Pancreas (tissue), 10 donors: Measurements from ENCODE around the gene SH3TC1. TPM values are rescaled to one million over a fixed set of nuclear protein-coding genes. Genes with fewer than 3 reads are reported as not detected.
A peak's percentile ranks its signal among the peaks of the same experiment; 100 is the strongest.

ENCODE experiments used
- ATAC-seq, 4 donors: fragments of 200-7000 bp; cut with Tn5 transposase; one replicate each; pipeline versions ENCODE4 v1.8.0 to v1.9.1; 2020; ENCODE audit warnings: mild to moderate bottlenecking in 4 of 4, moderate library complexity in 4 of 4
- DNase-seq, 6 donors: peaks; one replicate each; pipeline ENCODE4 v3.0.0-alpha.2; 2020
- FAIRE-seq: peaks from 2 replicates; lab custom pipeline; 2012; peaks lifted over from hg19 to GRCh38; lab: Jason Lieb, UNC
- H3K27ac ChIP-seq, 4 donors: fragments of 200-600 bp; sonication (generic); 1 replicate in 3 of 4; 2 replicates in 1 of 4; pipeline versions ENCODE4 v1.5.0 to v1.8.0; 2020
- H3K27me3 ChIP-seq, 4 donors: fragments of 200-600 bp; one replicate each; pipeline ENCODE4 v1.8.0; 2021
- H3K36me3 ChIP-seq, 3 donors: fragments of 200-600 bp; sonication (generic) in 1 of 3; one replicate each; pipeline versions ENCODE4 v1.5.0 to v1.8.0; 2020 to 2021
- H3K4me1 ChIP-seq, 3 donors: fragments of 200-600 bp; one replicate each; pipeline ENCODE4 v1.8.0; 2021
- H3K4me3 ChIP-seq, 4 donors: fragments of 200-600 bp; sonication (generic) in 2 of 4; one replicate each; pipeline versions ENCODE4 v1.5.0 to v1.8.0; 2020 to 2021
- H3K9me3 ChIP-seq, 4 donors: fragments of 200-600 bp; one replicate each; pipeline ENCODE4 v1.8.0; 2021
- CTCF ChIP-seq, 4 donors: fragments of 200-600 bp; sonication (generic) in 3 of 4; IDR thresholded peaks; one replicate each; pipeline versions ENCODE4 v1.5.0 to v1.8.0; 2021; ENCODE audit warnings: antibody characterized with exemption in 4 of 4
- WGBS, 2 donors: extraction: QIAGEN DNeasy Blood & Tissue Kit; methylation state at CpG; one replicate each; pipeline ENCODE4 v1.1.7; 2013; 5-methylcytosine and 5-hydroxymethylcytosine counted together
- intact Hi-C, 3 donors: fragments of 100-400 bp; cut with DNase I; formaldehyde crosslinking; loops; one replicate each; pipeline versions ENCODE4 v1.11.1 to v1.14.2; 2022
- polyA plus RNA-seq, 2 donors: library from polyadenylated mRNA; stranded (reverse); fragments of 200-250 nt; gene quantifications; one replicate each; pipeline ENCODE4 v1.2.3, GENCODE V29; 2013
- total RNA-seq, 6 donors: library from RNA; stranded (reverse); fragmentation: NEBNext Ultra II Directional in 4 of 6; extraction: Animal tissue kit (Norgen Biotek cat#: 25700) in 4 of 6; gene quantifications; one replicate each; pipeline versions ENCODE4 v1.2.1 to v1.2.4, GENCODE V29; 2021 to 2023
- donor health status: healthy with polysubstance abuse.
- donor health status: DM: no; HTN: no; CAD: no; lungs with moderate emphysema.
- donor health status: DM: no; HTN: no; CAD: no.
- donor health status: control.
- donor health status: control.
- donor health status: Bipolar disorder and iron deficiency.
- donor health status: DM: yes; HTN: yes; CAD: no.
- donor health status: DM: no; HTN: no; CAD: no.
- donor health status: DM: no; HTN: no; CAD: no.
- donor health status: DM: yes; HTN: yes; CAD: no.

SH3TC1 gene
- total RNA-seq (10 to 100 TPM; 12.5 to 28.0 (median 18.1) TPM), polyA plus RNA-seq (10 to 100 TPM; 23.4 to 23.6 TPM)

DNA sequence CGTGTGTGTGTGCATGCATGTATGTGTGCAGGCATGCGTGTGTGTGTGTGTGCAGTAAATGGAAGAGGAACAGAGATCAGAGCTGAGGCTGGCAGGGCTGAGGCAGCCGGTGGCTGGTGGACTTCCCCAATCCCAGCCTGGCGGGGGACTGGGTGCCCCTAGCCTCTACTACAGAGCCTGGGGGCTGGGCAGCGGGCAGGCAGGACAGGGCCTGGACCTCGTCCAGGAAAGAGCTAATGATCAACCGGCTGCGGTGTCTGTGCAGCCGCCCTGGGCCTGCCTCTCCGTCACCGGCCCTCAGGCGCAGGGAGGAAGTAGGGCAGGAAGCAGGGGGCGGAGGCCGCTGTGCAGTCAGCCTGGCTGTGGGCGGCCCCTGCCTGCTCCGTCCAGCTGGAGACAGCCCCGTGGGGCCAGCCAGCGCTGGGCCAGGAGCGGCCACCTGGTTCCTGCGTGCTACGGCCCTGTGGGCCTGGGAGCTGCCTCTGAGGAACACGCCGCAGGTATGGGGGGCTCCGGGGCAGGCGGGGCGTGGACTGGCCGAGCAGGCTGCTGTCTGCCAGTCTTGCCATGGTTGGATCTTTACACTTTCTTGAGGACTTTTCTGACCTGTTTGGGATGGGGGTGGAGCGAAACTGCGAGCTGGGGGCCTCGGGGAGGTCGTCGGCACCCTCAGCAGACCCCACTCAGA, at the start of gene SH3TC1:
SH3TC1 (plus strand) TSS at position 385 of the 688 bp plus-strand sequence. CDS start 5,905 bp downstream, outside the sequence.
- H3K9me3 ChIP-seq = no peaks in the 10 kb centered on the region
- peak within 1 kb of the TSS; percentile 88 to 93 (median 89) for H3K27ac ChIP-seq
- H3K4me1 ChIP-seq = peaks cover 17 to 37% (median 23%) of the 10 kb centered on the region in 3 donors
- peak; percentile 93 to 98 (median 94) for DNase-seq
- no peaks in the 10 kb centered on the region for H3K27me3 ChIP-seq
- peak; percentile 89 to 94 (median 92) for ATAC-seq
- H3K36me3 ChIP-seq = no peaks in the 10 kb centered on the region
- no peak for TF ChIP-seq CTCF (IDR thresholded peaks at IDR 0.05)
- intact Hi-C loops = no loop called here
- H3K4me3 ChIP-seq = peak within 1 kb of the TSS; percentile 22 to 64 (median 48)
- FAIRE-seq = peak; percentile 49
- WGBS, 2 donors = 3 to 4% methylated on average over 32 of the region's 32 CpGs

DNA sequence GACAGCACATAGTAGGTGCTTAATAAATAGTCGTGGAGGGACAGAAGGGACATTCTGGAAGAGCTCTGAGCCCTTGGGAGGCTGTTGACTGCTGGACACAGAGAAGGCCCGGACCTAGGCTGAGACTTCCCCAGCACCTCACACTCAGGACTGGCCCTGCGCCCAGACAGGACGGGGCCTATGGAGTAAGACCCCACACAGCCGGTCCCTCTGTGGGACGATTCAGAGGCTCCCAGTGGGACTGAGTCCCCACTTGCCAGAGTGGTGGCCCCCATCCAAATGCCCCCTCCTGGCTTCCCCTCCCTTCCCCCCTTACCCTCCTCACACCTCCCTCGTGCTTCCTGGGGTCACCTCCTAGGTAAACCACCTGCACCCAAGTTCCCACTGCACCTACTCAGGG, 49.4 kb upstream of the SH3TC1 start:
- Histone ChIP-seq H3K36me3 (no peaks in the 10 kb centered on the region), H3K4me1 (peaks cover 0 to 12% (median 12%) of the 10 kb centered on the region in 3 donors), H3K27ac (no peak overlapping the region), H3K27me3 (no peaks in the 10 kb centered on the region), H3K4me3 (no peak overlapping the region), H3K9me3 (no peaks in the 10 kb centered on the region)
- intact Hi-C loops = no loop called here
- DNase-seq = peak in 1 of 6 donors; percentile 34
- no peak for ATAC-seq
- no peak for FAIRE-seq
- 78 to 88% methylated on average over 7 of the region's 7 CpGs for WGBS, 2 donors
- TF ChIP-seq CTCF (IDR thresholded peaks at IDR 0.05) = no peak

DNA sequence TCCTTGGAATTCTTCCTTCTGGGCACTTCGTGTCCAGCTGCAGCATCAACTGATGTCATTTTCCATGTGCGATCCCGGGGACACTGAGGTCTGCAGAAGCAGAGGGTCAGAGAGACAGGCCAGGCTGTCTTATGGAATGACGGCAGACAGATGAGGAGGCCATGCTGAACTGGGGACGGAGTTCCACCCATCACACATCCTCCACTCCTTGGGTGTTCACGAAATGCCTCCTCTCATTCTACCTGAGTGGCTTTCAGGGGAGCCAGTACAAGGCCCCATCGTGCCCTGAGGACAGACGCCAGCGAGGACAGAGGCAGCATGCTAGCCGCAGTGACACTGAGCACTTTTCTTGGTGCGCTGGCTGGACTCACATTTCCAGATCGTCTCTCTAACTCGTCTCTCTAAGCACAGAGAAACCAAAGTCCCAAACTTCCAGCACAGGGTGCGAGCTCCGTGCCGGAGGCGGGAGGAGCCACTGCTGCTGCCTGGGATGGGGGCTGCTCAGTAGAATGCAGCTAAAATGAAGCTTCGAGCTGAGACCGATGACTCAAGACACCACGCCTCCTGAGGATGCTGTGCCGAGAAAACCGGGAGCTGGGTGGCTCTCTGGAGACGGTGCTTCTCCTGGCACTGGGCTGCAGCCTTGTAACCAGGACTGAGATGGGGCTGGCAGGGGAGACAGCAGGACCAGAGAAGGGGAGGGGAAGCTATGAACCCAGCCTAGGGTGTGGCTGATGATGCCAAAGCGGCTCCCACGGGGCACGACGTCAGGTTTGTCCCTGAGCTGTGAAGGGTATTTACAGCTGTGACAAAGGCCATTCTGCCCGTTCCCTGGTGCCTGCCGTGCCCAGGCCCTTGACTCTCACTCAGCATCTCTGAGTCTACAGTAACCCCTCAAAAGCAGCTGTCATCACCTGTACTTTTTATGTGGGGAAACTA, 48.7 kb upstream of the SH3TC1 start:
- FAIRE-seq (no peak), ATAC-seq (no peak), DNase-seq (peak in 1 of 6 donors; percentile 13)
- H3K9me3 ChIP-seq = no peaks in the 10 kb centered on the region
- peaks cover 0 to 6% (median 4%) of the 10 kb centered on the region in 3 donors for H3K4me1 ChIP-seq
- H3K27me3 ChIP-seq = no peaks in the 10 kb centered on the region
- no peak for TF ChIP-seq CTCF (IDR thresholded peaks at IDR 0.05)
- H3K4me3 ChIP-seq = no peak overlapping the region
- H3K27ac ChIP-seq = no peak overlapping the region
- no peaks in the 10 kb centered on the region for H3K36me3 ChIP-seq
- 86 to 93% methylated on average over 29 of the region's 29 CpGs for WGBS, 2 donors
- intact Hi-C loops = no loop called here

DNA sequence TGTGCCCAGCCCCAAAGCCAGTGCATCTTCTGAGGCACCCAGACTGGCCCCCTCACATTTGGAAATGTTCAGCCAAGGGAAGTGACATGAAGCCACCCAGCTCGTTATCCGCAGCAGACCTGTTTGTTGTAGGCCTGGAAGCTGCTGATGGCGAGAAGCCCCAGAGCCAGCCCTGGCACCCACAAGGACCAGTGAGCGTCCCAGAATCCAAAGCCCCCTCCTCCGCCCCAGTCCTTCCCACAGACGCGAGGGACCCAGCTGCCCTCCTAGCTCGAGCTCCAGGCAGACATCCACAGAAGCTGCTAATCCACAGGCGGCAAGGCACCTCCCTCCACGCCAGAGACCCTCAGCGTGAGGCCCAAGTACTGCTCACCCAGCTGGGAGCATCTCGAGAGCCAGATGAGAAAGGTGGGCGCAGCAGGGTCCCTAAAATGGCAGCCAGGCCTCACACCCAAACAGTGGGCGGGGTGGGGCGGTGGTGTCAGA, 47.9 kb upstream of the SH3TC1 start:
- Histone ChIP-seq H3K4me1 (peaks cover 0 to 1% (median under 1%) of the 10 kb centered on the region in 3 donors), H3K4me3 (no peak overlapping the region), H3K36me3 (no peaks in the 10 kb centered on the region), H3K9me3 (no peaks in the 10 kb centered on the region), H3K27ac (no peak overlapping the region), H3K27me3 (no peaks in the 10 kb centered on the region)
- 92 to 94% methylated on average over 15 of the region's 15 CpGs for WGBS, 2 donors
- TF ChIP-seq CTCF (IDR thresholded peaks at IDR 0.05) = no peak
- intact Hi-C loops = no loop called here
- FAIRE-seq (no peak), ATAC-seq (no peak), DNase-seq (peak in 1 of 6 donors; percentile 29)
